T-helper 17 cell (primary cell): ENCODE results near the gene SCYL1. TPM values are rescaled to one million over a fixed set of nuclear protein-coding genes. Genes with fewer than 3 reads are reported as not detected.

Source experiments
- ATAC-seq: fragments of 150-1000 bp; cut with Tn5 transposase; 2 replicates; pipeline ENCODE4 v1.10.0; 2021; ENCODE audit warnings: mild to moderate bottlenecking, moderate library complexity
- DNase-seq, 3 donors: peaks; one replicate each; pipeline versions ENCODE4 v3.0.0 to v3.0.0-alpha.2; 2020 to 2021
- H3K9me3 ChIP-seq: one replicate; pipeline ENCODE4 v1.7.0; 2013; ENCODE audit warnings: low read length, mild to moderate bottlenecking; ENCODE audit not compliant: control insufficient read depth, poor library complexity, severe bottlenecking
- H3K27ac Mint-ChIP-seq: one replicate; pipeline ENCODE4 v1.8.0; 2022; ENCODE audit warnings: mild to moderate bottlenecking, moderate library complexity, mixed read lengths
- H3K27me3 Mint-ChIP-seq: one replicate; pipeline ENCODE4 v1.8.0; 2022; ENCODE audit warnings: mixed read lengths
- H3K36me3 Mint-ChIP-seq: one replicate; pipeline ENCODE4 v1.8.0; 2022; ENCODE audit warnings: low read depth, mixed read lengths
- H3K4me1 Mint-ChIP-seq: one replicate; pipeline ENCODE4 v1.8.0; 2022; ENCODE audit warnings: mild to moderate bottlenecking, mixed read lengths
- H3K4me3 Mint-ChIP-seq: one replicate; pipeline ENCODE4 v1.8.0; 2022; ENCODE audit warnings: mild to moderate bottlenecking, moderate library complexity, mixed read lengths
- total RNA-seq, 4 donors: library from RNA in 2 of 4; stranded (reverse) in 2 of 4; gene quantifications; one replicate each; pipeline ENCODE4 v1.2.3 and lab custom pipeline; 2022 to 2026

SCYL1 gene
- total RNA-seq, 2 donors from 2014 or later: 56.6 to 61.7 TPM

DNA sequence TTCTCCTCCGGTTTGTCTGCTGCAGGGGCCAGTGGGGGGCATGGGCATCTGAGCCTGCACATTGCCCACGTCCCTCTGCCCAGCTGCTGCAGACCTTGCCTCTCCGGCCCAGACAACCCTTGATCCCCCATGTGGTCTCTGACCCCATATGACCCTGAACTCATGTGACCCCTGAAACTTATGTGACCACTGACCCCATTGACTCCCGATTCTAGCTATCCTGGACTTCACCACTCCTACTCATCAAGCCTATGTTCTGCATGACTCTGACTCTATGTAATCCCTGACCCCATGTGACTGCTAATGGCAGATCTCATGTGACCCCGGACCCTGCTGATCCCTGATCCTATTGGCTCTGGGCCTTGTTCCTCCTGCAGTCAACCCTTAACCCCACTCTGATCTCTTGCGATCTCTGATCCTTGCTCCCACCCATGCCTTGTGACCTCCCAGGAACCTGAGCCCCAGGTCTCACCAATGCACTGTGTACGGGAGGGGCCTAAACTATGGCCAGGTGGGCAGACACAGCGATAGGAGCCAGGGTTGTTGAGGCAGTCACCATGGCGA lies 27.6 kb downstream of the SCYL1 start:
- no peak for DNase-seq
- Mint-ChIP-seq H3K36me3 (peaks cover 5% of the 10 kb centered on the region), H3K27ac (peak overlapping the region; percentile 90), H3K27me3 (no peaks in the 10 kb centered on the region), H3K4me3 (peak overlapping the region; percentile 76), H3K4me1 (peaks cover 59% of the 10 kb centered on the region)
- no peak for ATAC-seq
- H3K9me3 ChIP-seq: no peaks in the 10 kb centered on the region

DNA sequence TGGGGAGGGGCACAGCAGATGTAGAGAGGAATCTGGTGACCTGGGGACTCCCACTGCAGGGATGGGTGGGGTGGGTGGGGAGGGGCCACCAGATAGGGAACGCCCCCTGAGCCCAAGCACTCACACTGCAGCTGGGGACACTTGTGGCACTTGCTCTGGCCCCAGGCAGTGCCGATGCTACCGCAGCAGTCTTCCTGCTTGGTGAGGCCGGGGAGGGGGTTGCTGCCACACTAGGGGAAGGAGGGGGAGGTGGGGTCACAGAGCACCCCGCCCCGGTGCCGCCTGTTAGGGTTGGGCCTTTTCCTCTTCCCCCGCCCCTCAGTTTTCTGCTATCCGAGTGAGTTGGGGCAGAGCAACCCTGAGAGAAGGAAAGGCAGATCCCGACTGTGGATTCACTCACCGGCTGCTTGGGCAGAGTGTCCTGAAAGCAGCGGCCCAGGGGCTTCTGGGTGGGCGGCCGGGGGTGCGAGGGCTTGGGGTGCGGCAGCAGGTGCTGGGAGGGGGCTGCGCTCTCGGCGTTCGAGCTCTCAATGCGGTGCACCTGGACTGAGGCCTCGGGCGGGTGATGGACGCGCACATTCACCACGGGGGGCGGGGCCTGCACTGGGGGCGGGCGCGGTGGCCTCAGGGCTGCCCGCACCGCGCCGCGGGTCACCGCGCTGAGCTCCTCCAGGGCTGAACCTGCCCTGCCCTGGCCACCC lies 28.6 kb downstream of the SCYL1 start:
- H3K36me3 Mint-ChIP-seq: peaks cover 5% of the 10 kb centered on the region
- ATAC-seq (peak; percentile 85), DNase-seq (peak; percentile 66 to 80 (median 69))
- H3K4me1 Mint-ChIP-seq: peaks cover 56% of the 10 kb centered on the region
- H3K9me3 ChIP-seq: no peaks in the 10 kb centered on the region
- H3K4me3 Mint-ChIP-seq: peak overlapping the region; percentile 76
- no peaks in the 10 kb centered on the region for H3K27me3 Mint-ChIP-seq
- no peak overlapping the region for H3K27ac Mint-ChIP-seq

DNA sequence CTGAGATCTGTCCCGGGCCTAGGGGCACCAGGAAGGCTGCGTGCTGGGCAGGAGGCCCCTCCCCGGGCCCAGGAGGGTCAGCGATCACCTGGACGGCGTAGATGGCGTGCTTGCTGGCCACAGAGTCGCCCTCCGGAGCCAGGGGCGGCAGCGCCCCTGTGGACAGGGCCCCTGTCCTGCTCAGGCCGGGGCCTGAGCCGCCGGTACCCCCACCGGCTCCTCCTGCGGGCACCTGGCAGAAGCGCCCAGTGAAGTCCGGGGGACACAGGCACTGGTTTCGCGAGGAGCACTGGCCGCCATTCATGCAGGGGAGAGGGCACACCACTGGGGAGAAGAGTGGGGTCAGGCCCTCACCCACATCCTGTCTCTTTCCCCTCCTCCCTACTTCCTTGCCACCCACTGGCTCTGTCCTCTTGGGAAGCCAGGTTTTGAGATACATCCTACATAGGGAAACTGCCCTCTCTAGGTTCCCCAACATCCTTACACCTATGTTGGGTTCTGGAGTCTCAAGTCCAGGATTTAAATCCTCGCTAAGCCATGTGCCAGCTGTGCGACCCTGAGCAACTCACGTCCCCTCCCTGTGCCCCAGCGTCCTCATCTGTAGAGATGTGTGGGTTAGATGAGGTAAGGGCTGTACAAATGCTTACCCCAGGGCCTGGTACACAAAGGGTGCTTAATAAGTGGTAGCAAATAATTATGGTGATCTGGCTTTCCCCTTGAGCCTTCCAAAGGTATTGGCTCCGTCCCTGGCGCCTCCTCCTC lies 29.4 kb downstream of the SCYL1 start:
- no peak for ATAC-seq
- peaks cover 3% of the 10 kb centered on the region for H3K36me3 Mint-ChIP-seq
- H3K27ac Mint-ChIP-seq: peak overlapping the region; percentile 96
- H3K27me3 Mint-ChIP-seq: no peaks in the 10 kb centered on the region
- H3K4me1 Mint-ChIP-seq: peaks cover 56% of the 10 kb centered on the region
- no peak for DNase-seq
- H3K4me3 Mint-ChIP-seq: peak overlapping the region; percentile 91
- no peaks in the 10 kb centered on the region for H3K9me3 ChIP-seq

DNA sequence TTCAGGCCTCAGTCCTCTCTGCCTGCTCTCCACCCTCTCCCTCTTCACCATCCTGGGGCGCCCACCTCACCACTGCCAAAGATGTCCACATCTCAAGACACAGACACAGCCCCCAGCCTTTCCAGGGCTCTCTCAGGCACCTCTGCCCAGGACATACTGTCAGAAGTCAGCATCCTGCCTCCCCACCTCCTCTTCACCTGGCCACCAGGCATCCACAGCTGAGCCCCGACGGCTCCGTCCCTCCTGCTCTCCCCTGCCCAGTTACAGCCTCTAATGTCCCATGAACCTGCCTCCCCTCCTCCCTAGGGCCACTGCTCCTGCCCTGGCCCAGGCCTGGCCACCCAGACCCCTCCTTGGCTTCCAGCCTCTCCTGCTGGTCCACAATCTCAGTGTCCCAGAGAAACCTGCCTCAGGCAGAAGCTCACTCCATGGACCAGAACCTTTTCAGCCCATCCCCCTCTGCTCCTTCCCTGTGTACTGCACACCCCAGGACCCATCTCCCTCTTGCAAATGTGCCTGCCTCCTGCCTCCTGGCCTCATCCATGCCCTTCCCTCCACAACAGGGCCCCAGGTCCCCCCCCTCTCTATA lies 30.1 kb downstream of the SCYL1 start:
- H3K9me3 ChIP-seq: no peaks in the 10 kb centered on the region
- H3K36me3 Mint-ChIP-seq: no peaks in the 10 kb centered on the region
- H3K4me3 Mint-ChIP-seq: peak overlapping the region; percentile 91
- H3K27ac Mint-ChIP-seq: peak overlapping the region; percentile 96
- ATAC-seq (no peak), DNase-seq (no peak)
- H3K27me3 Mint-ChIP-seq: no peaks in the 10 kb centered on the region
- H3K4me1 Mint-ChIP-seq: peaks cover 56% of the 10 kb centered on the region

DNA sequence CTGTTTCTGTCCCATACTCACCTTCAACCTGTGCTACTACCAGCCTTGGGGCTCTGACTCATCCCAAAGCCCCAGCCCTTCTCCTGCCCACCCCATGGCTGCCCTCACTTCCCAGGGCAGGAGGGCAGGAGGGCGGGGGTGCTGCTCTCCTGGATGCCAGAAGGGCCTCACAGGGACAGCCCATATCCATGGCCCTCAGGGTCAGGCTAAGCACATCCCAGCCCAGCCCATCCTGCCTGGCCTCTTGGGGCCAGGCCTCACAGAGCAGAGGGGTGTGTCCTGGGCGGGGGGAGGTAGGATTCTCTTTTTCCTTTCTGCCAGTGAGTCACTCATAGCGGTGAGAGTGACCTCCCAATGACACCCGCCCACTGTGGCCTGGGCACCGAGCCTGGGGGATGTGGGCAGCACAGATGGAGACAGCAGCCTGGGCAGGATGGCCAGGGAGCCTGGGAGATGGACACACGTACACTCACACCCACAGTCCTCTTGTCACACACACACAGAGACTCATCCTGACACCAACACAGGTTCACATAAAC lies 30.9 kb downstream of the SCYL1 start:
- no peak for ATAC-seq
- peak overlapping the region; percentile 96 for H3K27ac Mint-ChIP-seq
- peaks cover 63% of the 10 kb centered on the region for H3K4me1 Mint-ChIP-seq
- H3K9me3 ChIP-seq: no peaks in the 10 kb centered on the region
- H3K27me3 Mint-ChIP-seq: no peaks in the 10 kb centered on the region
- DNase-seq: no peak
- H3K4me3 Mint-ChIP-seq: peak overlapping the region; percentile 91
- H3K36me3 Mint-ChIP-seq: no peaks in the 10 kb centered on the region

DNA sequence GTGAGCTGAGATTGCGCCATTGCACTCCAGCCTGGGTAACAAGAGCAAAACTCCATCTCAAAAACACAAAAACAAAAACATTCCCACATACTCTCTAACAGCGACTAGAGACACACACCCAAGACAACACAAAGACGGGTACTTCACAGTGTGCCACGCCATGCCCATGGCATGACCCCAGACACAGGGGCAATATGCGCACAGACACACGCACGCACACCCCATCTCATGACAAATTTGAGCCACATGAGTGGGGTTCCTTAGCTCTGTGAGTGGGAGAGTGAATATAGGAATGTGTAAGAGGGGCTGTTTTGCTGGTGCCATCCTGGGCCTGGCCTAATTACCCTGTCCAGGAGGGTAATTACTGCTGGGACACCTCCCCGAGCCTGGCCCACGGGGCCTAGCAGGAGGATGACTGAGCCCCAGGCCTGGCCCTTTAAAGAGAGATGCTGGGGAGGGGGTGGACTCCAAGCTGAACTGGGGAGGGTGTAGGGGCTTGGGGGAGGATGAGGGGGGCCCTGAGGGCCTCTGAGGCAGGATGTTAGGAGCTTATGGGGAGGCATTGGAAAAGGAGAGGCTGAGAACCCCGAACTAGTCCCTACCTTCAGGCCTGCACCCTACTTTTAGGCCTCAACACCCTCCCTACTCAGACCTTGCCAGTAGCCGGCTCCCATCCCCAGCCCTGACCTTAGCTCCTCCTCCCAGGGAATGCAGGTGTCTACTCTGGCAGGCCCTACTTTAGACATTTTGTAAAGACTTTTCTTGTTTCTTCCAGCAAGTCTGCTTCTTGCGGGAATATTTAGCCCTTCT lies 31.8 kb downstream of the SCYL1 start:
- ATAC-seq (no peak), DNase-seq (no peak)
- Mint-ChIP-seq H3K27ac (peak overlapping the region; percentile 96), H3K36me3 (no peaks in the 10 kb centered on the region), H3K4me1 (peaks cover 58% of the 10 kb centered on the region), H3K27me3 (no peaks in the 10 kb centered on the region), H3K4me3 (peak overlapping the region; percentile 91)
- H3K9me3 ChIP-seq: no peaks in the 10 kb centered on the region

DNA sequence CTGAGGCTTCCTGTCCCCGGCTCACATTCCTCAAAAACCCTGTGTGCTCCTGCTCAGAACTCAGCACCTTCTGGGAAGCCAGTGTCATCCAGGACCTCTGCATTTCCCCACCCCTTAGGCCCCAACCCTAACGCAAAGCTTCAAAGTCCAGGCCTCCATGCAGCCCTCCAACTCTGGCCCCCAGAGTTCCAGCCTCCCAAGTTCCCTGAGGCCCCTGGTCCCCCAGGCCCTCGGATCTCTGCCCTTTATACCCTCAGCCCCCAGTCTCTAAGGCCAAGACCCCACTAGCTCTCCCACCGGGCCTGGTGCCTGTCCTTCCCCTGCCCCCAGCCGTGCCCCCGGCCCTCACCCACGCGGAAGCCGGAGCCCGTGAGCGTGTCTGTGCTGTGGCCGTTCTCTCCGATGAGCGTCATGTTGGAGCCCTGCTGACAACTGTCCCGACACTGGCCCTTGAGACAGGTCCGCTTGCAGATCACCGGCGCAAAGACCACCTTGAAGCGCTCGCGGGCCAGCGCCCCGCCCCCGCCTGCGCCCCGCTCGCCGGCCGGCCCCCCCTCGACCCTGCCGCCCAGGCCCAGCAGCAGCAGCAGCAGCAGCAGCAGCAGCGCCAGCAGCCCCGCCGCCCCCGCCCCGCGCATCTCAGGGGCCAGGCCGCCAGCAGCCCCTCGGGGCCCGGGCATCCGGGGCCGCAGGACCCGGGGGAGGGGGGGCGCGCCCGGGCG lies 32.6 kb downstream of the SCYL1 start:
- no peaks in the 10 kb centered on the region for H3K36me3 Mint-ChIP-seq
- peak overlapping the region; percentile 96 for H3K27ac Mint-ChIP-seq
- H3K9me3 ChIP-seq: no peaks in the 10 kb centered on the region
- peak overlapping the region; percentile 91 for H3K4me3 Mint-ChIP-seq
- DNase-seq (no peak), ATAC-seq (no peak)
- H3K27me3 Mint-ChIP-seq: no peaks in the 10 kb centered on the region
- peaks cover 53% of the 10 kb centered on the region for H3K4me1 Mint-ChIP-seq

DNA sequence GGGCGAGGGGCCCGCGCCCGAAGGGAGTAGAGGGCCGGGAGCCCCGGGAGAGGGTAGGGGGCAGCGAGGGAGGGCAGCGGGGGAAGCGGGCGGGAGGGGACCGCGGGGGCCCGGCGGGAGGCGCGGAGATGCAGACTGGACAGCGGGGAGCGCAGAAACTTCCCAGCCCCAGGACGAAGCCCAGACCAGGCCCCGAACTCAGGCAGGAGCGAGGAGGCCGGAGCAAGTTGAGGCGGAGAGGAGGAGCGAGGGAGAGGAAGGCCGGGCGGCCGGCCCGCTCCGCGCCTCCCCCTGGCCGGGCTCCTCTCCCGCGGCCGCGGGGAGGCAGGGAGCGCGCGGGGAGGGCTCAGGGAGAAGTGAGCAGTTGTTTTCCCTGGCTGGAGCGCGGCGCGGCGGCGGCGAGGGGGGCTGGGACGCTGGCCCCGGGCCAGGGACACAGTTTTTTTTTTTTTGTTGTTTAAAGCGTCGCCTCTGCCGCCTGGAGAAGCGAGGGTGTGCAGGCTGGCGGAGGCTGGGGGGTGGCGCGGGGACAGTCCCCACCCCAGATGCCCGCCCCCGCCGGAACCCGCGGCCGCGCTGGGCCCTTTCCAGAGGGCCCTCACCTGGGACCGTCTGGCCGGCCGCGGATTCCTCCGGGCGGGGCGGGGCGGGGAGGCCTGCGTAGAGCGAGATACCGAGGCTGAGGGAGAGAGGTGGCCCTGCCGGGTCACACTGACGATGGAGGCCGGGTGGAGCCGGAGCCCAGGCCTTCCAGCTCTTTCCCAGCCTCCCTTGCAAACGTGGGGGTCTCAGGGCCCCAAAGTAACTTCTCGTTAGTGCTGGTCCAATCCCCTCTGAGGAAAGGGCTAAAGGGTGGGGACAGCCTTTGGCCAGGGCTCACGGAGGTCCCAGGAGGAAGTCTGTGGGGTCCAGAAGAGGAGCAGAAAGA lies 33.4 kb downstream of the SCYL1 start, which contains the start of gene LTBP3:
Gene LTBP3 (minus strand): TSS at position 358 of the 928 bp plus-strand sequence. CDS start 400 bp downstream, outside the sequence.
- no peaks in the 10 kb centered on the region for H3K9me3 ChIP-seq
- DNase-seq: peak in 2 of 3 donors; percentile 39 to 46
- Mint-ChIP-seq H3K27me3 (no peaks in the 10 kb centered on the region), H3K4me3 (peak within 1 kb of the TSS; percentile 91), H3K36me3 (no peaks in the 10 kb centered on the region), H3K4me1 (peaks cover 49% of the 10 kb centered on the region), H3K27ac (peak within 1 kb of the TSS; percentile 96)
- ATAC-seq: peak; percentile 56

DNA sequence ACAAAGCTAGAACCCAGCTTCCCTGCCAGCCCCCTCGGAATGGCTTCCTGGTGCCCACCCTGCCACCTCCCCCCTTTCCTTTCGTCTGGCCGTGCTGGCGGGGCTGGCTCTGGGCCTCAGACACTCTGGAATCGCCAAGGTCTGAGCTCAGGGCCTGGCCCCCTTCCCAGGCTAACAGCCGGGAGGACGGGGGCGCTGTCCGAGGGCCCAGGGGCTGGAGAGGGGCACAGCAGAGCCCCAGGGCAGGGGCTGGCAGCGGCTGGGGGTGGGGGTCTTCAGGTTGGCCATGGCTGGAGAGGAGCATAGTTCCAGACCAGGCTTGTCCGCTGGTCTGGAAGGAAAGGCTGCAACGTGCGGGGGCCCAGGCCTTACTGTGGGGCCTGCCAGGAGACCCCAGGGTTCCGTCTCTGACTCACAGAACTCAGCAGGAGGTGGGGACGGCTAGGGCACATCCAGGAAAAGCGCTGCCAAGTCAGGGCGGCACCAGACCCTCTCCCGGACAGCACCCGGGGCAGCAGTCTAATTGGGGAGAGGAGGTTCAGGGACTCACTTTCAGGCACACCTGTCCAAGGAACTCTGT lies 34.1 kb downstream of the SCYL1 start:
- H3K4me3 Mint-ChIP-seq: peak overlapping the region; percentile 77
- H3K9me3 ChIP-seq: no peaks in the 10 kb centered on the region
- ATAC-seq (no peak), DNase-seq (no peak)
- no peaks in the 10 kb centered on the region for H3K27me3 Mint-ChIP-seq
- H3K36me3 Mint-ChIP-seq: no peaks in the 10 kb centered on the region
- H3K4me1 Mint-ChIP-seq: peaks cover 50% of the 10 kb centered on the region
- peak overlapping the region; percentile 96 for H3K27ac Mint-ChIP-seq

DNA sequence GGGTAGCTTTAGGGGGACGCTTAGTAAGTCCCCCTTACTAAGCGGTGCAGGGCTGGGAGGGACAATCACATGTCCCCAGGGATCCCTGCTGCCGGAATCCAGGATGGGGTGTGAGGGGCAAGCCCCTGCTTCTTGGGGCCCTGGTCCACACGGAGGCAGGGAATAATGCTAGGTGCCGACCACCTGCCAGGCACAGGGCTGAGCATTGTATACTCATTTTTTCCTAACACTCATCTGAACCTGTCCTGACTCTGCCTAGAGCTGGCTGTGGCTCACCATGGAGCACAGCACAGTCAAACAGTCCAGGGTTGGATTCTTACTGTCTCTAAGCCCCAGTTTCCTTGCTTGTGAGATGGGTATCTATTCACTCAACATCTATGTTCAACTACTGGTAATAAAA lies 34.7 kb downstream of the SCYL1 start:
- peak overlapping the region; percentile 77 for H3K4me3 Mint-ChIP-seq
- H3K4me1 Mint-ChIP-seq: peaks cover 46% of the 10 kb centered on the region
- no peaks in the 10 kb centered on the region for H3K27me3 Mint-ChIP-seq

DNA sequence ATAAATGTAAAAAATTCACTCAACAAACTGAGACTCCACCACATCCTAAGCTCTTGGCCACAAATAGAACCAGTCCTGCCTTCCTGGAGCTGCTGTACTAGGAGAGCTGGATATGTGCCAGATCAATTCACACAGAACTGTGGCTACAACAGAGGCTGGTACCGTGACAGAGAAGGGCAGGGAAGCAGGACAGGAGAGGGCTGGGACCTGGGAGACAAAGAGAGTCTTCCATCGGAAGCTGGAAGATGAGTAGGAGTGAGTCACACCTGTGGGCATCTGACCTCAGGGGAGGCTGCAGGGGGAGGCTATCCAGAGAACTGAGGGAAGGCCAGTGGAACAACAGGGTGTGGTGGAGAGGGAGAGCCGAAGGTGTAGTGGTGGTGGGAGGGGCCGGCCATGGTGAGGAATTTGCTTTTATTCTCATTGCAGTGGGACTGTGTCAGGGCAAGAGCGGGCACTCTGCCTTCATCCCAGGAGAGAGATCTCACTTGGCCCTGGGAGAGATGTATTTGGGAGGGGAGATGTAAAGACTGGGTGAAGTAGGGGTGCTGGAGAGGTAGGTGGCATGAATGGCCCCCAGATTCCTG lies 35.2 kb downstream of the SCYL1 start:
- ATAC-seq (no peak), DNase-seq (no peak)
- no peaks in the 10 kb centered on the region for H3K36me3 Mint-ChIP-seq
- H3K4me1 Mint-ChIP-seq: peaks cover 43% of the 10 kb centered on the region
- peak overlapping the region; percentile 96 for H3K27ac Mint-ChIP-seq
- peak overlapping the region; percentile 49 for H3K4me3 Mint-ChIP-seq
- H3K9me3 ChIP-seq: no peaks in the 10 kb centered on the region
- no peaks in the 10 kb centered on the region for H3K27me3 Mint-ChIP-seq

More for the DNA sequence above, 34.7 kb downstream of the SCYL1 start:
- H3K27ac Mint-ChIP-seq: peak overlapping the region; percentile 96
- ATAC-seq (no peak), DNase-seq (no peak)
- H3K9me3 ChIP-seq: no peaks in the 10 kb centered on the region
- H3K36me3 Mint-ChIP-seq: no peaks in the 10 kb centered on the region
